Activated CD4-positive, alpha-beta memory T cell treated with anti-CD3 and anti-CD28 coated beads for 36 hours (primary cell): ENCODE results near the gene MYO16. TPM values are rescaled to one million over a fixed set of nuclear protein-coding genes. Genes with fewer than 3 reads are reported as not detected.

Experiments
- CTCF ChIA-PET: fragments of 350-600 bp; sonication (Branson Sonifier 250); formaldehyde crosslinking; loops from one replicate; lab custom pipeline; 2021; ENCODE audit warnings: antibody characterized with exemption, inconsistent platforms; lab: Charles Lee
- POLR2A ChIA-PET: fragments of 350-600 bp; sonication (Branson Sonifier 250); formaldehyde crosslinking; loops from one replicate; lab custom pipeline; 2021; ENCODE audit warnings: antibody characterized with exemption; lab: Charles Lee
- DNase-seq: peaks from one replicate; pipeline ENCODE4 v3.0.0-alpha.2; 2020
- H3K27ac Mint-ChIP-seq: one replicate; pipeline ENCODE4 v1.8.0; 2021; ENCODE audit warnings: mixed read lengths
- H3K27me3 Mint-ChIP-seq: one replicate; pipeline ENCODE4 v1.8.0; 2021; ENCODE audit warnings: mixed read lengths
- H3K36me3 Mint-ChIP-seq: one replicate; pipeline ENCODE4 v1.8.0; 2021; ENCODE audit warnings: mixed read lengths
- H3K4me1 Mint-ChIP-seq: one replicate; pipeline ENCODE4 v1.8.0; 2021; ENCODE audit warnings: low read depth, mixed read lengths
- H3K4me3 Mint-ChIP-seq: one replicate; pipeline ENCODE4 v1.8.0; 2021; ENCODE audit warnings: mild to moderate bottlenecking, mixed read lengths
- H3K9me3 Mint-ChIP-seq: one replicate; pipeline ENCODE4 v1.8.0; 2021; ENCODE audit warnings: mixed read lengths
- intact Hi-C: fragments of 100-400 bp; cut with micrococcal nuclease; formaldehyde crosslinking; loops from one replicate; pipeline ENCODE4 v1.15.1; 2023
- total RNA-seq, 2 experiments: library from RNA; stranded (reverse); gene quantifications; one replicate each; pipeline ENCODE4 v1.2.3, GENCODE V29; 2021

The MYO16 gene
- total RNA-seq, 2 experiments from 2014 or later = 0.07 to 0.10 TPM

DNA sequence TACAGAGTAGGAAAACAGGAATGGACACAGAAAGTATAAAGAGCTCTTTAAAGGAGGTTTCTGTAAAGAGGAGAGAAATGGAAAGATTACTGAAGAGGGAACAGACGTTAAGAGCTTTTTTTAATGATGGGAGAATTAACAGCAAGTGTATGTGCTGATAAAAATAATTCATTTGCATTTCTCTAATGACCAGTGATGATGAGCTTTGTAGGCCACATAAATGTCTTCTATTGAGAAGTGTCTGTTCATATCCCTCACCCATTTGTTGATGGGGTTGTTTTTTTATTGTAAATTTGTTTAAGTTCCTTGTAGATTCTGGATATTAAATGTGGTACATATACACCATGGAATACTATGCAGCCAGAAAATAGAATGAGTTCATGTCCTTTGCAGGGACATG, 40.0 kb downstream of the MYO16 start:
- POLR2A ChIA-PET = no interaction called here
- DNase-seq = no peak
- CTCF ChIA-PET = no interaction called here
- Mint-ChIP-seq H3K36me3 (peaks cover 5% of the 10 kb centered on the region), H3K9me3 (no peaks in the 10 kb centered on the region), H3K27me3 (no peaks in the 10 kb centered on the region), H3K4me1 (peaks cover 6% of the 10 kb centered on the region), H3K4me3 (no peak overlapping the region), H3K27ac (no peak overlapping the region)
- intact Hi-C loops = no loop called here

DNA sequence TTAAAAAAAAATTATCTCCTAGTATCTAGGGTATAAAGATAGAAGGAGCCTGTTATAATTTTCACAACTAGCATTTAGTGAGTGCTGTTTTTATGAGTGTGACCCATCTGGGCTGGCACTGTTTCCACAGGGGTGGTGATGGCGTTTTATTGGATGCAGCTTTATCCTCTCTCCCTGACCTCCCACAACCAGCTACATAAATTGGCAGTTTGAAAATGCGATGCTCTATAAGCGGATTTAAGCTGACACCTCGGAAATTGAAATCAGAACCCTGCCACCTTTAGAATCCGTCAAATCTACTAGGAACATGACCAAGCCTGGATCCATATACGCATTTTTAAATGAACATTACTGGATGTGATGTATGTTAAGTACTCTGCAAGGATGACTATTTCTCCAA, 44.9 kb downstream of the MYO16 start:
- no peak overlapping the region for H3K27ac Mint-ChIP-seq
- no peak overlapping the region for H3K4me3 Mint-ChIP-seq
- H3K36me3 Mint-ChIP-seq = no peaks in the 10 kb centered on the region
- no peak for DNase-seq
- ChIA-PET CTCF (interaction anchor here (0.9 kb wide), 1 partner anchor 221 kb away, joined by 3 read pairs; no protein-coding TSS in a partner anchor), POLR2A (no interaction called here)
- peaks cover 6% of the 10 kb centered on the region for H3K4me1 Mint-ChIP-seq
- H3K27me3 Mint-ChIP-seq = no peaks in the 10 kb centered on the region
- H3K9me3 Mint-ChIP-seq = no peaks in the 10 kb centered on the region
- intact Hi-C loops = no loop called here

DNA sequence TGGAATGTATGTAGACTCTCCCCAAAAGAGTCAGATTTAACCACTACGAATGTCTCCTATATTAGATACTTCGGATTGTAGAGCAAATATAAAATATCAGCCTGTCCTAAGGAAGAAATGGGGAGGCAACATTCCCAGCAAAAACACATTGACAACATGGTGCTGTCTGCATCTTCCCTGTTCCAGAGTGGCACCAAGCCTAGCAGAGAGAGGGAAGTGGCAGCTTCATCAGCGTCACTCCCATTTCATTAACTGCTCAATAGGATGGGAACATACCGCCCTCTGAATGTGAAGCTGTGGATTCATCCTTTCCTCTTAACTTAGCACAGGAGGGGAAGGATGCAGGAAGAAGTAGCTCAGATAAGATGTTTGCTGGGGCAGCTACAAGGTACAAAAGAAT, 45.4 kb downstream of the MYO16 start:
- intact Hi-C loops = no loop called here
- Mint-ChIP-seq H3K36me3 (no peaks in the 10 kb centered on the region), H3K4me3 (no peak overlapping the region), H3K27me3 (no peaks in the 10 kb centered on the region), H3K4me1 (peaks cover 6% of the 10 kb centered on the region), H3K9me3 (no peaks in the 10 kb centered on the region), H3K27ac (no peak overlapping the region)
- no peak for DNase-seq
- CTCF ChIA-PET = no interaction called here
- POLR2A ChIA-PET = no interaction called here

DNA sequence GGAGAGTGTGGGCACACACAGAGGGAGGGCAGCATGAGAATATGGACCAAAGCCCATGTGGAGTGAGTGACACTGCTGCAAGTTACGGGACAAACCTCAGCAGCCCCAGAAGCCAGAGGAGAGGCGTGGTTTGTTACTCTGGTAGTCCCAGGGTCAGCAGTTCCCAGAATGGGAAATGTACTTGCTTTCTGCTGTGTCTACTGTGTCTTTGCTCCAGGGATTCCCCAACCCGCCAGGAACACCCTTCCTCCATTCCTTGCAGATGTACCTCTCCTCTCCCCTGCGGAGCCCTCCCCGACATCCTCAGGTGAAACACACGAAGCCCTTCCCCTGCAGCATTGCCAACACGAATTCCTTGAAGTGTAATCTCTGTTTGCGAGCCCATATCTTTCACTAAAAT, 47.2 kb downstream of the MYO16 start:
- DNase-seq = no peak
- H3K4me3 Mint-ChIP-seq = no peak overlapping the region
- no peaks in the 10 kb centered on the region for H3K27me3 Mint-ChIP-seq
- intact Hi-C loops = no loop called here
- no peaks in the 10 kb centered on the region for H3K36me3 Mint-ChIP-seq
- POLR2A ChIA-PET = no interaction called here
- CTCF ChIA-PET = no interaction called here
- peaks cover 6% of the 10 kb centered on the region for H3K4me1 Mint-ChIP-seq
- H3K27ac Mint-ChIP-seq = no peak overlapping the region
- no peaks in the 10 kb centered on the region for H3K9me3 Mint-ChIP-seq

DNA sequence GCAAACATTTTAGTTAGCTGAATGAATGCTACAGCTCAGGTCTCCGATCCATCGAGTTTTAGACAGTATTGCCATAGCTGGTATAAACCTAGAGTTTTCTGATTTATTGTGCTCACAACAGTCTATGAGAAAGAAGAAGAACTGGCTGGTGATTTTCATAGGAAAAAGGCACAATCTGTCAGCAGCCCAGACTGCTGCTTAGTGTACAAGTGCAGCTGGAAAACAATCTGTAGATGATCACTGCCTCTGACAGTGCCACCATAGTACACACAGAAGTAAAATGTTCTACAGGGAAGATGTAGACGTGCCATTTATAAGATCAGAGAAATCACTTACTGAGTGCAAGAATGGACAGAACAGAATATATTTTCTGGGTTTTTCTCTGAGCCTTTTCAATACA, 48.4 kb downstream of the MYO16 start:
- POLR2A ChIA-PET = no interaction called here
- Mint-ChIP-seq H3K27ac (no peak overlapping the region), H3K9me3 (no peaks in the 10 kb centered on the region), H3K4me3 (no peak overlapping the region), H3K27me3 (no peaks in the 10 kb centered on the region), H3K36me3 (no peaks in the 10 kb centered on the region), H3K4me1 (peaks cover under 1% of the 10 kb centered on the region)
- CTCF ChIA-PET = interaction anchor here (0.6 kb wide), 1 partner anchor 127 kb away, joined by 5 read pairs; no protein-coding TSS in a partner anchor
- intact Hi-C loops = no loop called here
- DNase-seq = no peak

DNA sequence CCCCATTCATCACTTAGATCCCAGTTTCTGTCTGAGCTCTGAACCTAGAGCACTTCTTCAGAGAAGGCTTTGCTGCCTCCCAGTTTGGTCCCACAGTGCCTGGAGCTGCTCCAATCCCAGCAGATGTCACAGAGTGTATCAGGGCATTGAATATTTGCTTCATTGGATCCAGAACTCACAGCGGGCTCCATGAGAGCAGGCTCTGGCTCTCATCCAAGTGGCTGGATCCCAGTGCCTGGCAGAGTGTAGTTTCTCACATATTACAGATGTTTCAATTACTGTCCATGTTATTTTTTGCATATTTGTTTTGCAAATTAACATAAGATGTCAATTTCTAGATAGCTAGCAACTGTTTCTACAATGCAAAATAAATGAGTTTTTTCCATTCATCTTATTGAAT, 50.6 kb downstream of the MYO16 start:
- Mint-ChIP-seq H3K36me3 (no peaks in the 10 kb centered on the region), H3K4me1 (no peaks in the 10 kb centered on the region), H3K27ac (no peak overlapping the region), H3K27me3 (no peaks in the 10 kb centered on the region), H3K9me3 (no peaks in the 10 kb centered on the region), H3K4me3 (no peak overlapping the region)
- ChIA-PET POLR2A (no interaction called here), CTCF (interaction anchor here (1.1 kb wide), 1 partner anchor 357 kb away, joined by 3 read pairs; no protein-coding TSS in a partner anchor)
- intact Hi-C loops = no loop called here
- no peak for DNase-seq

DNA sequence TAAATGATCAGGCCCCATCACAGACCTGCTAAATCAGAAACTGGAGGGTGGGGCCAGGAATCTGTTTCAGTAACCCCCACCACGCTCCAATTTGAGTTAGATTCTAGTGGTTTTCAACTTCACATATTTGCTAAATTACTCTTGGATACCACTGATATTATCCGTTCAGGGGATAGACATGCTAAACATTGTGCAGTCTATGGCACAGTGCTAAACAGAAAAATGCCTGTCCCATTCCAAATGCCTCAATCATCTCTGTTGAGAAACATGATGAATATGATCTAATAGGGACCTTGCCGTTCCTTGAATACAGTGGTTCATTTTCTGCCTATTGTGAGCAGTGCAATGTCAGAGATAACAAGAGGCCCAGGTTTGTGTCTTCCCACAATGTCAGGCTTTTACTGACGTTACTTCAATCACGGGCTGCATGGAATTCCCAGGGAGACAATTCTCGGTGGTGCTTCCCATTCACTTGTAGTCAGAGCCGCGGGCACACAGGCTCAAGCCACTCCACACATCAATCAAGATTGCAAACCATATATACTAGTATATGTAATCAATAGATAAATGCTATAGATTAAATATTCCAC, 52.7 kb downstream of the MYO16 start:
- no peaks in the 10 kb centered on the region for H3K27me3 Mint-ChIP-seq
- H3K4me1 Mint-ChIP-seq = no peaks in the 10 kb centered on the region
- no peak for DNase-seq
- intact Hi-C loops = no loop called here
- no peaks in the 10 kb centered on the region for H3K9me3 Mint-ChIP-seq
- no peaks in the 10 kb centered on the region for H3K36me3 Mint-ChIP-seq
- CTCF ChIA-PET = no interaction called here
- POLR2A ChIA-PET = no interaction called here
- no peak overlapping the region for H3K27ac Mint-ChIP-seq
- no peak overlapping the region for H3K4me3 Mint-ChIP-seq

DNA sequence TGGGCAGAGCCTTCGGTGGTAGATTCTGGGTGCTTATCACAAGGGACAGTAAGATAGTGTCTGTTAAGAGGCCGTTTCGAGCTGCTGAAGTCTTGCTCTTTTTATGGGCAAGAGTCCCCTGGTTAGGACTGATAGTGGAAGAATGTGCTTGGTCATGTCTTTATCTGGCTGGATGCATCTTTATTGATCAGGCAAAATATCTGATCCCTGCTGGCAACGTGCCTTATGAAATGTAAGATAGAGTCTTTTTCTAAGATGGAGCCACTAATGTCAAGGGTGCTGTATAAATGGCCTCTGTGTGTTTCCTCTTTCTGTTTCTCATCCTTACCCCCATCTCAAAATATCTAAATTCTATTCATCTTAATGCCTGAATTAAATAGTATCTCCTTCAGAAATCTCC, 53.3 kb downstream of the MYO16 start:
- Mint-ChIP-seq H3K4me3 (no peak overlapping the region), H3K27me3 (no peaks in the 10 kb centered on the region), H3K36me3 (no peaks in the 10 kb centered on the region), H3K27ac (no peak overlapping the region), H3K9me3 (no peaks in the 10 kb centered on the region), H3K4me1 (no peaks in the 10 kb centered on the region)
- intact Hi-C loops = no loop called here
- POLR2A ChIA-PET = no interaction called here
- no peak for DNase-seq
- CTCF ChIA-PET = no interaction called here

DNA sequence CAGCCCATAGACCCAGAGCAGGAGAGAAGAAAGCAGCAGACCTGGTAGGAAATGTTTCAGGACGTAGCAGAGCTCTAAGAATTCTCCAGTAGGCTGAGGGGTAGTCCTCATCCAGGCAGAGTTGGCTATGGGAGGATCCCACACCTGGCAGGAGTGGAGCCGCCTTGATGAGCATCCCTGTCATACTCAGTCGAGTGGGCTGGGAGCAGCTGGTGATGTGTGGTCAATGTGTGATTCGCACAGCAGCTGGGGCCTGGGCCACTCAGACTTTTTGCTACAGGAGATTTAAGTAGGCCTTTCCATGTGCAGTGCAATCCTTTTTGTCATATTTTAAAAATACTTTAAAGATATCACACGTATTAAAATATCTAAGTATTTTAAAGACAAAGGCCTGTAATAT, 56.6 kb downstream of the MYO16 start:
- no peaks in the 10 kb centered on the region for H3K4me1 Mint-ChIP-seq
- no peak overlapping the region for H3K4me3 Mint-ChIP-seq
- no peak overlapping the region for H3K27ac Mint-ChIP-seq
- CTCF ChIA-PET = no interaction called here
- no peak for DNase-seq
- no peaks in the 10 kb centered on the region for H3K36me3 Mint-ChIP-seq
- POLR2A ChIA-PET = no interaction called here
- no peaks in the 10 kb centered on the region for H3K9me3 Mint-ChIP-seq
- intact Hi-C loops = no loop called here
- no peaks in the 10 kb centered on the region for H3K27me3 Mint-ChIP-seq

DNA sequence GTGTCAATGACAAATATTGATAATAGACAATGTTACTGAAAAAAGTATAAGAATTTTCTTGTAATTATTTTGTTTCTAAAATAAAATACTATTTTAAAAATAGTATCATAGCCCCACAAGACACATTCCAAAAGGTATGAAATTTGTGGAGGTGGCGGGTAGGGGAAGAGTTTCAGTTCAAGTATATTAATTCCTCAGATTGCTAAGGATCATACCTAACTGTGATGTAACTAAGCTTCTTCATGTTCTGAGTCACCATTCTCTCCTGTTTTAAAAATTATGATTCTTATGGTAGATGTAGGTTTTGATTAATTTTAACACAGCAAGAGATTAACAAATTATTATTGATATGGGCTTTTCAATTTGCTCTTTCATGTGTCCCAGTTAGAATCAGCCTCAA, 61.3 kb downstream of the MYO16 start:
- intact Hi-C loops = no loop called here
- Mint-ChIP-seq H3K9me3 (no peaks in the 10 kb centered on the region), H3K27ac (no peak overlapping the region), H3K27me3 (no peaks in the 10 kb centered on the region), H3K36me3 (peaks cover 9% of the 10 kb centered on the region), H3K4me3 (no peak overlapping the region), H3K4me1 (peaks cover 5% of the 10 kb centered on the region)
- DNase-seq = no peak
- POLR2A ChIA-PET = no interaction called here
- CTCF ChIA-PET = no interaction called here

DNA sequence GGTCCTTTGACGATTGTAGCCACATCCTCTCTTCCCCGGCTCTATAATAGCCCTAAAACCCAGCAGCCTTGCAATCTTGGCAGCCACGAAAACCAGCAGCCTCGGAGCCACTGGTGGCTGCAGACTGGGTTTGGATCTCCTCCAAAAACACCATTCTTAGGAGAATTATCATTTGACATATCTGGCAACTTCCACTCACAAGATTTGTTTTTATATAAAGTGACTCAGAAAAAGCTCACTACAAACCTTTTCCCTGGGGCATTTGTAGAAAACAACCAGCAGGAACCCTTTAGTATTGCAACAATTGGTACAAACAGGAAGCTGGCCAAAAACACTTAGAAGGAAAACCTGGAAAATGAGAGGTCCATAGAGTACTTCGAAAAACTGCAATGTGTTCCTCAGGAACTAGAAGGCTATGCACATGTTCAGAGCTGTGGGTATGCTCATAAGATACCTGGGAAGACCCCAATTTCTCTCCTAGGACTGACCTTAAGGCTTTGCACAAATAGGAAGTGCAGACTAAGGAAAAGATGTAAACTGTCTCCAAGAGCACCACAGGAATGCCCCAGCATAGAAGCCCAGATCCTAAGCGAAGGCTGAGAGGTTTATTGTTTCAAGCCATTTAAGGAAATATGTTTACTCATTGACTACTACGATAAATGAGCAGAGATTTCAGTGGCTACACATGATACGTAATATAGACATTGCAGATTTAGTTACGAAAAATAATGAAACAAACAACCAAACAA, 71.2 kb downstream of the MYO16 start:
- Mint-ChIP-seq H3K27ac (no peak overlapping the region), H3K36me3 (peaks cover 13% of the 10 kb centered on the region), H3K4me1 (no peaks in the 10 kb centered on the region), H3K4me3 (no peak overlapping the region), H3K27me3 (peaks cover 3% of the 10 kb centered on the region), H3K9me3 (peaks cover 24% of the 10 kb centered on the region)
- intact Hi-C loops = no loop called here
- DNase-seq = no peak
- ChIA-PET CTCF (no interaction called here), POLR2A (no interaction called here)

DNA sequence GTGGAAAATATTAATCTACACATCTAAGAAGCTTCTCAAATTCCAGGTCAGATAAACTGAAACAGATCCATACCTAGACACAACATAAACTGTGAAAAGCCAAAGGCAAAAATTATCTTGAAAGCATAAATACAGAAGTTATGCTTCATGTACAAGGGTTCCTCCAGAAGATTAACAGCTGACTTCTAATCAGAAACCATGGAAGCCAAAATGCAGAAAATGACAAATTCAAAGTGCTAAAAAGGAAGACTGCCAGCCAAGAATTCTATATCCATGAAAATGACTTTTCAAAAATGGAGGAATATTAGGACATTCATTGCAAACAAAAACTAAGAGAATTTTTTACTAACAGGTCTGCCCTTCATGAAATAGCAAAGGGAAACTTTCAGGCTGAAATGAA, 72.8 kb downstream of the MYO16 start:
- Mint-ChIP-seq H3K27ac (no peak overlapping the region), H3K36me3 (peaks cover 13% of the 10 kb centered on the region), H3K9me3 (peaks cover 24% of the 10 kb centered on the region), H3K27me3 (peaks cover 1% of the 10 kb centered on the region), H3K4me3 (no peak overlapping the region), H3K4me1 (no peaks in the 10 kb centered on the region)
- ChIA-PET POLR2A (no interaction called here), CTCF (no interaction called here)
- DNase-seq = no peak
- intact Hi-C loops = no loop called here

DNA sequence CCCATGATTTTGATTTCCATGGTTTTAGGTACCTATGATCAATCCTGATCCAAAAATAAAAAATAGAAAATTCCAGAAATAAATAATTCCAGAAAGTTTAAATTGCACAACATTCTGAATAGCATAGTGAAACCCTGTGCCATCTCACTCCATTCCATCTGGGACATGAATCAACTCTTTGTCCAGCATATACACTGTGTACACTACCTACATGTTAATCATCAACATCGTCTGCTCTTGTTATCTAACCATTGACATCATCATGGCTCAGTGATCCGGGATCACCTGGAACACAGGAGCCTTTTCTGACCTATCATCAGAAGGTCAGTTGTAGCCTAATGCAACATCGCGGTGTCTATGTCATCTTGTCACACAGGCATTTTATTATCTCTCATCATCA, 75.6 kb downstream of the MYO16 start:
- H3K4me3 Mint-ChIP-seq = no peak overlapping the region

More for the DNA sequence above, 75.6 kb downstream of the MYO16 start:
- ChIA-PET POLR2A (no interaction called here), CTCF (no interaction called here)
- intact Hi-C loops = no loop called here
- peaks cover 13% of the 10 kb centered on the region for H3K36me3 Mint-ChIP-seq
- H3K27ac Mint-ChIP-seq = no peak overlapping the region
- no peaks in the 10 kb centered on the region for H3K4me1 Mint-ChIP-seq
- H3K27me3 Mint-ChIP-seq = no peaks in the 10 kb centered on the region
- DNase-seq = no peak
- peaks cover 24% of the 10 kb centered on the region for H3K9me3 Mint-ChIP-seq
